Measurements from ENCODE around the gene KRTAP9-4.

- TF ChIP-seq TAF1 (IDR thresholded peaks at IDR 0.05; ENCODE audit: low read depth, low read length) (no peak), MAX (IDR thresholded peaks at IDR 0.05) (no peak), CTCF (IDR thresholded peaks at IDR 0.05; ENCODE audit: control extremely low read depth in 1 of 3, insufficient read depth in 1 of 3, low read depth in 1 of 3, low read length in 3 of 3) (no peak), POLR2AphosphoS5 (IDR thresholded peaks at IDR 0.05; ENCODE audit: low read depth, low read length) (no peak), YY1 (IDR thresholded peaks at IDR 0.05; ENCODE audit: low read depth, low read length) (no peak), POLR2A (IDR thresholded peaks at IDR 0.05; ENCODE audit: control extremely low read depth in 1 of 2, low read depth in 2 of 2, low read length in 2 of 2) (no peak), NRF1 (IDR thresholded peaks at IDR 0.05; ENCODE audit: low read depth, low read length) (no peak), SIN3A (conservative IDR thresholded peaks at IDR 0.05 in 1 of 2, IDR thresholded peaks at IDR 0.05 in 1 of 2; ENCODE audit: low read depth in 1 of 2, low read length in 2 of 2) (no peak)
Measured at GRCh38 chr17:41296846-41297245, 47.4 kb downstream of the KRTAP9-4 start.
